Gastroesophageal sphincter (tissue), 4 donors: ENCODE data around the gene SDSL. TPM values are rescaled to one million over a fixed set of nuclear protein-coding genes. Genes with fewer than 3 reads are reported as not detected.

ENCODE experiments used
- ATAC-seq: fragments of 150-250 bp; one replicate; pipeline ENCODE4 v1.9.1; 2016; ENCODE audit warnings: mild to moderate bottlenecking, moderate library complexity
- H3K27ac ChIP-seq, 4 donors: fragments of 200-600 bp; sonication (generic) in 3 of 4; 1 replicate in 3 of 4; 2 replicates in 1 of 4; pipeline ENCODE4 v1.5.1; 2016 to 2019
- H3K27me3 ChIP-seq: fragments of 200-600 bp; sonication (generic); one replicate; pipeline ENCODE4 v1.5.1; 2019
- H3K36me3 ChIP-seq, 2 donors: fragments of 200-600 bp; sonication (generic); one replicate each; pipeline ENCODE4 v1.5.1; 2019; ENCODE audit warnings: control low read depth in 1 of 2
- H3K4me1 ChIP-seq, 3 donors: fragments of 200-600 bp; sonication (generic); 1 replicate in 2 of 3; 2 replicates in 1 of 3; pipeline ENCODE4 v1.5.1; 2016 to 2019; ENCODE audit warnings: control low read depth in 2 of 3
- H3K4me3 ChIP-seq, 2 donors: fragments of 200-600 bp; sonication (generic); one replicate each; pipeline ENCODE4 v1.5.1; 2019; ENCODE audit warnings: mild to moderate bottlenecking in 1 of 2, moderate library complexity in 1 of 2
- H3K9me3 ChIP-seq, 3 donors: fragments of 200-600 bp; sonication (generic); one replicate each; pipeline ENCODE4 v1.5.1; 2017 to 2019; ENCODE audit warnings: control low read depth in 2 of 3
- CTCF ChIP-seq, 4 experiments: fragments of 200-600 bp in 2 of 4; fragments of 450-650 bp in 2 of 4; sonication (generic) in 1 of 4; IDR thresholded peaks; one replicate each; pipeline ENCODE4 v1.5.1; 2017 to 2019; ENCODE audit warnings: antibody characterized with exemption in 4 of 4, mild to moderate bottlenecking in 2 of 4, moderate library complexity in 2 of 4
- EP300 ChIP-seq: sonication (generic); formaldehyde crosslinking; IDR thresholded peaks from one replicate; pipeline ENCODE4 v1.6.1; 2017; ENCODE audit warnings: antibody characterized with exemption, mild to moderate bottlenecking
- POLR2A ChIP-seq, 2 donors: fragments of 450-650 bp; IDR thresholded peaks; one replicate each; pipeline ENCODE4 v1.6.1; 2017; ENCODE audit warnings: antibody characterized with exemption in 2 of 2, mild to moderate bottlenecking in 2 of 2, moderate library complexity in 1 of 2
- POLR2AphosphoS5 ChIP-seq: sonication (generic); formaldehyde crosslinking; IDR thresholded peaks from one replicate; pipeline ENCODE4 v1.6.1; 2017; ENCODE audit warnings: antibody characterized with exemption
- WGBS, 2 donors: methylation state at CpG; one replicate each; pipeline ENCODE4 v1.1.5; 2018; ENCODE audit warnings: low coverage in 1 of 2; 5-methylcytosine and 5-hydroxymethylcytosine counted together
- total RNA-seq, 4 donors: library from RNA; depleted of rRNA; stranded (reverse); fragments of >200 nt; gene quantifications; one replicate each; pipeline ENCODE4 v1.1.0, GENCODE V29; 2016

The SDSL gene
- total RNA-seq, 4 donors from 2014 or later = 1.1 to 7.5 (median 2.6) TPM

- Histone ChIP-seq H3K4me1 (no peaks in the 10 kb centered on the region), H3K9me3 (no peaks in the 10 kb centered on the region), H3K27me3 (peaks cover 48% of the 10 kb centered on the region), H3K36me3 (no peaks in the 10 kb centered on the region), H3K4me3 (no peak overlapping the region), H3K27ac (no peak overlapping the region)
- TF ChIP-seq POLR2A (IDR thresholded peaks at IDR 0.05) (no peak), EP300 (no peak), CTCF (IDR thresholded peaks at IDR 0.05) (no peak), POLR2AphosphoS5 (no peak)
- 41 to 44% methylated on average over 3 to 4 of the region's 4 CpGs for WGBS, 2 donors
- no peak for ATAC-seq
Observed at GRCh38 chr12:113439301-113439597, 17.1 kb downstream of the SDSL start.

- Histone ChIP-seq H3K27me3 (peaks cover 52% of the 10 kb centered on the region), H3K4me3 (no peak overlapping the region), H3K36me3 (no peaks in the 10 kb centered on the region), H3K9me3 (no peaks in the 10 kb centered on the region), H3K4me1 (no peaks in the 10 kb centered on the region), H3K27ac (no peak overlapping the region)
- ATAC-seq = no peak
- WGBS, 2 donors = 25 to 33% methylated on average over 5 of the region's 8 CpGs
- TF ChIP-seq EP300 (no peak), POLR2AphosphoS5 (no peak), CTCF (IDR thresholded peaks at IDR 0.05) (peak in 1 of 4 experiments; percentile 44)
Observed at GRCh38 chr12:113439606-113440030, 17.4 kb downstream of the SDSL start.

GRCh38 chr12:113440336-113440735 is 18.2 kb downstream of the SDSL start:
- ATAC-seq = no peak
- Histone ChIP-seq H3K27me3 (peaks cover 59% of the 10 kb centered on the region), H3K9me3 (no peaks in the 10 kb centered on the region), H3K4me3 (no peak overlapping the region), H3K27ac (no peak overlapping the region), H3K4me1 (no peaks in the 10 kb centered on the region), H3K36me3 (no peaks in the 10 kb centered on the region)
- WGBS, 2 donors = 61 to 65% methylated on average over 2 to 7 of the region's 7 CpGs
- TF ChIP-seq CTCF (IDR thresholded peaks at IDR 0.05) (no peak), POLR2A (IDR thresholded peaks at IDR 0.05) (no peak), POLR2AphosphoS5 (no peak), EP300 (no peak)

- peaks cover 68% of the 10 kb centered on the region for H3K27me3 ChIP-seq
- H3K4me1 ChIP-seq = no peaks in the 10 kb centered on the region
- H3K9me3 ChIP-seq = peaks cover 0 to 8% (median 0%) of the 10 kb centered on the region in 3 donors
- TF ChIP-seq CTCF (IDR thresholded peaks at IDR 0.05) (no peak), POLR2A (IDR thresholded peaks at IDR 0.05) (no peak), EP300 (no peak), POLR2AphosphoS5 (no peak)
- no peak overlapping the region for H3K4me3 ChIP-seq
- no peaks in the 10 kb centered on the region for H3K36me3 ChIP-seq
- 45 to 50% methylated on average over 1 to 5 of the region's 14 CpGs for WGBS, 2 donors
- ATAC-seq = no peak
- no peak overlapping the region for H3K27ac ChIP-seq
Observed at GRCh38 chr12:113440947-113441782, 19.0 kb downstream of the SDSL start.

GRCh38 chr12:113443030-113443539 is 20.9 kb downstream of the SDSL start:
- H3K36me3 ChIP-seq = no peaks in the 10 kb centered on the region
- H3K4me3 ChIP-seq = no peak overlapping the region
- no peaks in the 10 kb centered on the region for H3K4me1 ChIP-seq
- 83 to 84% methylated on average over 2 to 5 of the region's 6 CpGs for WGBS, 2 donors
- peaks cover 0 to 10% (median 0%) of the 10 kb centered on the region in 3 donors for H3K9me3 ChIP-seq
- TF ChIP-seq POLR2AphosphoS5 (no peak), POLR2A (IDR thresholded peaks at IDR 0.05) (no peak), CTCF (IDR thresholded peaks at IDR 0.05) (no peak), EP300 (no peak)
- no peak for ATAC-seq
- no peak overlapping the region for H3K27ac ChIP-seq
- H3K27me3 ChIP-seq = peaks cover 87% of the 10 kb centered on the region
